PFSK-1 (cell line): ENCODE data around the gene INPP5D.

ENCODE experiments used
- FOXP2 ChIP-seq: optimal IDR thresholded peaks from 2 replicates; pipeline ENCODE3; 2011; ENCODE audit warnings: borderline replicate concordance, control low read depth, inconsistent platforms; ENCODE audit not compliant: insufficient read depth; ENCODE audit errors: extremely low read length, extremely low read depth
- POLR2AphosphoS5 ChIP-seq: IDR thresholded peaks from 2 replicates; pipeline ENCODE4 v1.6.1; 2012; ENCODE audit warnings: low read depth, mild to moderate bottlenecking, control low read depth, low read length, moderate library complexity
- SIN3A ChIP-seq: IDR thresholded peaks from 2 replicates; pipeline ENCODE4 v1.6.1; 2012; ENCODE audit warnings: mild to moderate bottlenecking, low read length, moderate library complexity, borderline replicate concordance; ENCODE audit not compliant: insufficient read depth
- TAF1 ChIP-seq: IDR thresholded peaks from 2 replicates; pipeline ENCODE4 v1.6.1; 2012; ENCODE audit warnings: low read length, control low read depth, borderline replicate concordance; ENCODE audit not compliant: insufficient read depth
- TF ChIP-seq, protein P1 (sequence below), 2 experiments: IDR thresholded peaks; 2 replicates each; pipeline versions ENCODE4 v1.6.1 to v1.8.0; 2011 to 2012; ENCODE audit warnings: low read depth in 2 of 2, low read length in 2 of 2, control low read depth in 1 of 2, inconsistent platforms in 1 of 2, mild to moderate bottlenecking in 1 of 2, moderate library complexity in 1 of 2; ENCODE audit not compliant: insufficient read depth in 1 of 2

INPP5D gene

DNA sequence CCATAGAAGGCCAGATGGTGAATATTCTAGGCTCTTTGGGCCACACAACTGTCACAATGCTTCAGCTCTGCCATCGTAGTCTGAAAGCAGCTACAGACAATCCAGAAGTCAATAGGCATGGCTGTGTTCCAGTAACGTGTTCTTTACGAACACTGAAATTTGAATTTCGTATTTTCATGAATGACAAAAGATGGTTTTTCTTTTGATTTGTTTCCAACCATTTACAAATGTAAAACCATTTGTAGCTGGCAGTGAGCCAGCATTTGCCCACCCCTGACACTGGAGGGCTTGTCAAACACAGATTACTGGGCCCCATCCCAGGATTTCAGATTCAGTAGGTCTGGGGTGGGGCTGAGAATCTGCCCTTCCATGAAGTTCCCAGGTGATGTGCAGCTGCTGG, 108.3 kb downstream of the INPP5D start:
- TF ChIP-seq FOXP2 (no peak), SIN3A (no peak), POLR2AphosphoS5 (no peak), TAF1 (no peak)
- TF ChIP-seq, protein P1, sequence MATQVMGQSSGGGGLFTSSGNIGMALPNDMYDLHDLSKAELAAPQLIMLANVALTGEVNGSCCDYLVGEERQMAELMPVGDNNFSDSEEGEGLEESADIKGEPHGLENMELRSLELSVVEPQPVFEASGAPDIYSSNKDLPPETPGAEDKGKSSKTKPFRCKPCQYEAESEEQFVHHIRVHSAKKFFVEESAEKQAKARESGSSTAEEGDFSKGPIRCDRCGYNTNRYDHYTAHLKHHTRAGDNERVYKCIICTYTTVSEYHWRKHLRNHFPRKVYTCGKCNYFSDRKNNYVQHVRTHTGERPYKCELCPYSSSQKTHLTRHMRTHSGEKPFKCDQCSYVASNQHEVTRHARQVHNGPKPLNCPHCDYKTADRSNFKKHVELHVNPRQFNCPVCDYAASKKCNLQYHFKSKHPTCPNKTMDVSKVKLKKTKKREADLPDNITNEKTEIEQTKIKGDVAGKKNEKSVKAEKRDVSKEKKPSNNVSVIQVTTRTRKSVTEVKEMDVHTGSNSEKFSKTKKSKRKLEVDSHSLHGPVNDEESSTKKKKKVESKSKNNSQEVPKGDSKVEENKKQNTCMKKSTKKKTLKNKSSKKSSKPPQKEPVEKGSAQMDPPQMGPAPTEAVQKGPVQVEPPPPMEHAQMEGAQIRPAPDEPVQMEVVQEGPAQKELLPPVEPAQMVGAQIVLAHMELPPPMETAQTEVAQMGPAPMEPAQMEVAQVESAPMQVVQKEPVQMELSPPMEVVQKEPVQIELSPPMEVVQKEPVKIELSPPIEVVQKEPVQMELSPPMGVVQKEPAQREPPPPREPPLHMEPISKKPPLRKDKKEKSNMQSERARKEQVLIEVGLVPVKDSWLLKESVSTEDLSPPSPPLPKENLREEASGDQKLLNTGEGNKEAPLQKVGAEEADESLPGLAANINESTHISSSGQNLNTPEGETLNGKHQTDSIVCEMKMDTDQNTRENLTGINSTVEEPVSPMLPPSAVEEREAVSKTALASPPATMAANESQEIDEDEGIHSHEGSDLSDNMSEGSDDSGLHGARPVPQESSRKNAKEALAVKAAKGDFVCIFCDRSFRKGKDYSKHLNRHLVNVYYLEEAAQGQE (IDR thresholded peaks at IDR 0.05; ENCODE audit: insufficient read depth in 1 of 2, low read depth in 2 of 2, low read length in 2 of 2): no peak

GRCh38 chr2:233168919-233169318, 108.8 kb downstream of the INPP5D start:
- TF ChIP-seq SIN3A (no peak), TAF1 (no peak), FOXP2 (no peak), POLR2AphosphoS5 (no peak)
- TF ChIP-seq, protein P1 (IDR thresholded peaks at IDR 0.05; ENCODE audit: insufficient read depth in 1 of 2, low read depth in 2 of 2, low read length in 2 of 2): no peak

GRCh38 chr2:233171344-233171743, 111.2 kb downstream of the INPP5D start:
- TF ChIP-seq SIN3A: no peak
- TF ChIP-seq, protein P1 (IDR thresholded peaks at IDR 0.05; ENCODE audit: insufficient read depth in 1 of 2, low read depth in 2 of 2, low read length in 2 of 2): no peak
- TF ChIP-seq FOXP2: no peak
- TF ChIP-seq TAF1: no peak
- no peak for TF ChIP-seq POLR2AphosphoS5

DNA sequence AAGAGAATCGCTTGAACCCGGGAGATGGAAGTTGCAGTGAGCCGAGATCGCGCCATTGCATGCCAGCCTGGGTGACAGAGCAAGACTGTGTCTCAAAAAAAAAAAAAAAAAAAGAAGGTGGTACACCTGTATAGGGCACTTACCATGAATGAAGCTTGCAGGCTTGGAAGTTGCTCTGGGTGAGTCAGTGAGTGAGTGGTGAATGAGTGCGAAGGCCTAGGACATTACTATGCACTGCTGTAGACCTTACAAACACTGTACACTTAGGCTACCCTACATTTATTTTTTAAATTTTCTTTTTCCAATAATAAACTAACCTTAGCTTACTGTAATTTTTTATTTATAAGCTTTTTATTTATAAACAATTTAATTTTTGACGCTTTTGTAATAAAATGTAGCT, 113.0 kb downstream of the INPP5D start:
- TF ChIP-seq, protein P1 (IDR thresholded peaks at IDR 0.05; ENCODE audit: insufficient read depth in 1 of 2, low read depth in 2 of 2, low read length in 2 of 2): no peak
- TF ChIP-seq FOXP2 (no peak), TAF1 (no peak), SIN3A (no peak), POLR2AphosphoS5 (no peak)

DNA sequence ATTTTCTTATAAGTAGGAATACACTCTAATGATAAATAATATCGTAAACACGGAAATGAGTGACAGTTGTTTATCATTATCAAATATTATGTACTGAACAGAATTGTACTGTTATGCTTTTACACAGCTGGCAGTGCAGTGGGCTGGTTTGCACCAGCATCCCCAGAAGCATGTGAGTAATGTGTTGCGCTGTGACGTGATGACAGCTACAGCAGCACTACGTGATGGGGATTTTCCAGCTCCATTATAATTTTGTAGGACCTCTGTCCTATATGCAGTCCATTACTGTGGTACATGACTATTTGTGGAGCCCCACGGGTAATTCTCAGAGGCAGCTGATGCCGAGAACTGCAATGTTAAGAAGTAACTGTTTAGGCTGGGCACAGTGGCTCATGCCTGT, 114.0 kb downstream of the INPP5D start:
- no peak for TF ChIP-seq POLR2AphosphoS5
- no peak for TF ChIP-seq SIN3A
- TF ChIP-seq FOXP2: no peak
- TF ChIP-seq, protein P1 (IDR thresholded peaks at IDR 0.05; ENCODE audit: insufficient read depth in 1 of 2, low read depth in 2 of 2, low read length in 2 of 2): no peak
- TF ChIP-seq TAF1: no peak
